MV-4-11 (cell line): Measurements from ENCODE around the gene BMP7.

ENCODE experiments used
- DNase-seq: peaks from one replicate; lab custom pipeline; 2025; lab: John Stamatoyannopoulos, UW

BMP7 gene

DNA sequence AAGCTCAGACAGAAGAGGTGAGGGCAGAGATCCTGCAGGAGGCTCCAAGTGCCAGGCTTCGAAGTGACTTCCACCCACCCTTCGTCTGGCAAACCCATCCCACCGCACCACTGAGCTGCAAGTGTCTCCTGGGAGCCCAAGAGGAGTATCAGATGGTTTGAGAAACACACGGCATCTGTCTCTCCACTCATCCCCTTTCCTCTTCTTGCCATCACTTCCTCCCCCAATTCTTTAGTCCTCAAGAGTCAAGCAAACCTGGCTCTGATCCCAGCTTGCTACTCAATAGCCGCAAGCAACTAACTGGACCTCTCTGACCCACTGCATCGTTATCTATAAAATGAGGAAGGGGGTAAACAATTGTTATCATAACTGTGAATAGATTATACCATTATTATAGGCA, 142.1 kb downstream of the BMP7 start:
- no peak for DNase-seq

- no peak for DNase-seq
Measured at GRCh38 chr20:57123504-57123903, 142.9 kb downstream of the BMP7 start.

DNA sequence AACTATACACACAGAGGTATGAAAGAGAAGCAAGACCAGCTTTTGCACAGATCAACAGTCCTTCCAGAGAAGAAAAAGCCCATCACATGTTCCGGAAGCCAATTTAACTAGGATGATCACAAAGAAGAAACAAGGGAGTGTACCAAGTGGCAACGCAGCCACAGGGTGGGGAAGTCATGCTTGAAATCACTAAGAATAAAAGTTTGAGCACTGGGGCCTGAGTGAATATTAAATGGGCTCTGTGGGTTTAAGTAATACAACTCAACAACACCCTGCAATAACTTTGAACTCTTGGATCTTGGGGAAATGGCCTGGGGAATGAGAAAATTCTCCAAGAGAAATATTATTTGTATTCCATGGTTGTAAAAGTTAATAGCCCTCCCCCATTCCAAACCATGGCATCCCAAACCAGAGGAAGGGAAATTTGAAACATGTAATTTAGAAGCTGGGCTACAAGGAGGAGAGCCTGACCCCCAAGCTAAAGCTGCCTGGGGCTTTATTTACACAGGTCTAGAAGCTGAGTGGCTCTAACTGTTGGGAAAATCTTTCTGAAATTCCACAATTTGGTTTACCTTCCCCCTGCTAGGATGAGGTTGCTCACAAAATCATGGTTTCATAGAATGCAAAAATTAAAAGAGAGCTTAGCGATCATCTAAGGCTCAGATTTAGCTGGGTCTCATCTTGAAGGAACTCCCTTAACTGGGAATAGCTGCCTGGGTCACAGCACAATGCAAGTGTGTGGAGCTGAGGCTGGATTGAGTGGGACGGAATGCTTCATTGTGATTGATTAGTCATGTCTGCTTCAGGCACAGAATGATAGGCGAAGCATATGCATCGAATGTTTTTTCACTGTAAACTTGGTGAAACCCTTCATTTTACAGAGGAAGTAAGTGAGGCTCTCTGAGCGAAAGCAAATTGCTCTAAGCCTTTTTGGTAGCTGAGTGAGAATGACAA, 143.6 kb downstream of the BMP7 start:
- no peak for DNase-seq

GRCh38 chr20:57118964-57119363, 147.5 kb downstream of the BMP7 start:
- DNase-seq: no peak
